Measurements from ENCODE around the gene MTA3. TPM values are rescaled to one million over a fixed set of nuclear protein-coding genes. Genes with fewer than 3 reads are reported as not detected.

The MTA3 gene
- total and polyA plus RNA-seq, 2 of the 8 experiments (the other 6 are each of a cell fraction or from before 2014, with no cell fraction given), result 125 to 184 TPM

- no peak overlapping the region for H4K5ac ChIP-seq (ENCODE audit: insufficient read length, low read depth, low read length)
- no peak overlapping the region for H4K91ac ChIP-seq (replicated peaks; ENCODE audit: insufficient read length, low read length)
- no peak overlapping the region for H3K4me2 ChIP-seq (ENCODE audit: insufficient read depth in 1 of 2, low read depth in 2 of 2, low read length in 2 of 2)
- H3K9ac ChIP-seq (replicated peaks in 1 of 4; ENCODE audit: extremely low read depth in 1 of 4, low read depth in 3 of 4, low read length in 3 of 4), result no peak overlapping the region
- no peaks in the 10 kb centered on the region for H3K79me2 ChIP-seq (ENCODE audit: control insufficient read depth in 1 of 2, insufficient read depth in 2 of 2, low read length in 2 of 2)
- H3K79me1 ChIP-seq (ENCODE audit: low read depth, low read length), result peaks cover 4% of the 10 kb centered on the region; the same call in 1 of the 2 replicates
- H2BK5ac ChIP-seq (ENCODE audit: low read depth, low read length), result no peak overlapping the region
- H3K23me2 ChIP-seq (ENCODE audit: low read depth, low read length), result no peaks in the 10 kb centered on the region
- DNase-seq (ENCODE audit: low read depth in 1 of 2, low spot score in 2 of 2), result no peak
- peaks cover 0 to 15% (median 1%) of the 10 kb centered on the region in 4 experiments; a peak in 4 of 8 replicates for H3K36me3 ChIP-seq (ENCODE audit: control insufficient read depth in 2 of 4, insufficient read depth in 4 of 4, low read length in 3 of 4)
- no peak overlapping the region for H3K18ac ChIP-seq (ENCODE audit: extremely low read depth, low read length)
- no peak overlapping the region for H2BK12ac ChIP-seq (ENCODE audit: low read depth, low read length)
- no peak overlapping the region for H3K56ac ChIP-seq (replicated peaks; ENCODE audit: insufficient read length, low read depth, low read length)
- peaks cover 0 to 4% (median 2%) of the 10 kb centered on the region in 4 experiments; a peak in 1 of 7 replicates for H3K4me1 ChIP-seq (replicated peaks in 1 of 4; ENCODE audit: control insufficient read depth in 3 of 4, insufficient read depth in 4 of 4, low read length in 3 of 4)
- H3K4ac ChIP-seq (replicated peaks; ENCODE audit: insufficient read length, low read depth, low read length), result no peak overlapping the region
- H3K9me3 ChIP-seq (ENCODE audit: insufficient read depth in 2 of 2, low read depth in 1 of 2, low read length in 1 of 2), result peaks cover 0 to 2% of the 10 kb centered on the region in 2 experiments; a peak in 1 of 4 replicates
- no peaks in the 10 kb centered on the region for H3K27me3 ChIP-seq (replicated peaks in 1 of 4; ENCODE audit: control insufficient read depth in 3 of 4, extremely low read depth in 1 of 4, insufficient read depth in 3 of 4, low read length in 3 of 4)
- H4K8ac ChIP-seq (ENCODE audit: extremely low read depth, insufficient read depth, low read length), result no peak overlapping the region; the same call in 1 of the 2 replicates
- CTCF ChIA-PET (ENCODE audit: partially characterized antibody), result interaction anchor here (1.3 kb wide), 1 partner anchor 10 kb away, joined by 3 read pairs; no protein-coding TSS in a partner anchor
- POLR2A ChIA-PET (ENCODE audit: partially characterized antibody), result no interaction called here
- no peak overlapping the region for H2AFZ ChIP-seq (ENCODE audit: low read length)
- FAIRE-seq, result no peak
- no peak overlapping the region for H3K23ac ChIP-seq (ENCODE audit: insufficient read length)
- no peak overlapping the region for H2BK20ac ChIP-seq (ENCODE audit: low read length)
- no peak overlapping the region for H2AK5ac ChIP-seq (ENCODE audit: low read depth, low read length)
- no peak overlapping the region for H3K4me3 ChIP-seq (ENCODE audit: extremely low read depth in 1 of 4, insufficient read depth in 2 of 4, low read depth in 3 of 4, low read length in 4 of 4)
- 0 out of 2 replicates have a peak overlapping the region, but pooled peaks have one; percentile 39 for H3K27ac ChIP-seq (ENCODE audit: low read depth, low read length)
- no peak overlapping the region for H3K14ac ChIP-seq (ENCODE audit: insufficient read length)
- H2BK15ac ChIP-seq (ENCODE audit: low read length), result no peak overlapping the region
- no peaks in the 10 kb centered on the region for H4K20me1 ChIP-seq (replicated peaks in 1 of 2; ENCODE audit: control insufficient read depth in 1 of 2, insufficient read depth in 2 of 2, low read length in 2 of 2)
- H2BK120ac ChIP-seq (replicated peaks; ENCODE audit: low read depth, low read length), result no peak overlapping the region
- TF ChIP-seq RAD21 (IDR thresholded peaks at IDR 0.05 in 1 of 2, conservative IDR thresholded peaks at IDR 0.05 in 1 of 2; ENCODE audit: low read depth in 2 of 2, low read length in 2 of 2) (no peak), BCL11A (IDR thresholded peaks at IDR 0.05; ENCODE audit: low read depth in 2 of 2, low read length in 2 of 2) (no peak), RNF2 (IDR thresholded peaks at IDR 0.05; ENCODE audit: borderline replicate concordance, low read depth, low read length, missing control alignments, poor library complexity, severe bottlenecking) (no peak), MAFK (IDR thresholded peaks at IDR 0.05; ENCODE audit: low read depth, low read length) (no peak), SP4 (IDR thresholded peaks at IDR 0.05; ENCODE audit: low read length) (no peak), FOSL1 (IDR thresholded peaks at IDR 0.05; ENCODE audit: insufficient read depth, low read depth, low read length) (no peak)
- TF ChIP-seq, protein P1, sequence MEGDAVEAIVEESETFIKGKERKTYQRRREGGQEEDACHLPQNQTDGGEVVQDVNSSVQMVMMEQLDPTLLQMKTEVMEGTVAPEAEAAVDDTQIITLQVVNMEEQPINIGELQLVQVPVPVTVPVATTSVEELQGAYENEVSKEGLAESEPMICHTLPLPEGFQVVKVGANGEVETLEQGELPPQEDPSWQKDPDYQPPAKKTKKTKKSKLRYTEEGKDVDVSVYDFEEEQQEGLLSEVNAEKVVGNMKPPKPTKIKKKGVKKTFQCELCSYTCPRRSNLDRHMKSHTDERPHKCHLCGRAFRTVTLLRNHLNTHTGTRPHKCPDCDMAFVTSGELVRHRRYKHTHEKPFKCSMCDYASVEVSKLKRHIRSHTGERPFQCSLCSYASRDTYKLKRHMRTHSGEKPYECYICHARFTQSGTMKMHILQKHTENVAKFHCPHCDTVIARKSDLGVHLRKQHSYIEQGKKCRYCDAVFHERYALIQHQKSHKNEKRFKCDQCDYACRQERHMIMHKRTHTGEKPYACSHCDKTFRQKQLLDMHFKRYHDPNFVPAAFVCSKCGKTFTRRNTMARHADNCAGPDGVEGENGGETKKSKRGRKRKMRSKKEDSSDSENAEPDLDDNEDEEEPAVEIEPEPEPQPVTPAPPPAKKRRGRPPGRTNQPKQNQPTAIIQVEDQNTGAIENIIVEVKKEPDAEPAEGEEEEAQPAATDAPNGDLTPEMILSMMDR (IDR thresholded peaks at IDR 0.05; ENCODE audit: control extremely low read depth in 1 of 3, insufficient read depth in 1 of 3, low read depth in 1 of 3, low read length in 3 of 3), result no peak
- TF ChIP-seq, protein P2, sequence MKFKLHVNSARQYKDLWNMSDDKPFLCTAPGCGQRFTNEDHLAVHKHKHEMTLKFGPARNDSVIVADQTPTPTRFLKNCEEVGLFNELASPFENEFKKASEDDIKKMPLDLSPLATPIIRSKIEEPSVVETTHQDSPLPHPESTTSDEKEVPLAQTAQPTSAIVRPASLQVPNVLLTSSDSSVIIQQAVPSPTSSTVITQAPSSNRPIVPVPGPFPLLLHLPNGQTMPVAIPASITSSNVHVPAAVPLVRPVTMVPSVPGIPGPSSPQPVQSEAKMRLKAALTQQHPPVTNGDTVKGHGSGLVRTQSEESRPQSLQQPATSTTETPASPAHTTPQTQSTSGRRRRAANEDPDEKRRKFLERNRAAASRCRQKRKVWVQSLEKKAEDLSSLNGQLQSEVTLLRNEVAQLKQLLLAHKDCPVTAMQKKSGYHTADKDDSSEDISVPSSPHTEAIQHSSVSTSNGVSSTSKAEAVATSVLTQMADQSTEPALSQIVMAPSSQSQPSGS (IDR thresholded peaks at IDR 0.05; ENCODE audit: low read length), result no peak
These were observed 168.3 kb downstream of the MTA3 start for GRCh38 chr2:42736598-42737322.

Data from H1 (cell line).